UCSD-AML1 (cell line): ENCODE measurements around the gene YBX3.
A peak's percentile ranks its signal among the peaks of the same experiment; 100 is the strongest.

ENCODE experiments used
- DNase-seq: peaks from one replicate; lab custom pipeline; 2025; ENCODE audit not compliant: unreplicated experiment; lab: John Stamatoyannopoulos, UW

Gene YBX3

GRCh38 chr12:10722502-10722904, 620 bp downstream of the YBX3 start:
- DNase-seq = peak; percentile 48

GRCh38 chr12:10721651-10722501, 1.2 kb downstream of the YBX3 start:
- DNase-seq = peak; percentile 61

GRCh38 chr12:10720974-10721650, 2.0 kb downstream of the YBX3 start:
- DNase-seq = no peak

GRCh38 chr12:10719482-10719881, 3.6 kb downstream of the YBX3 start:
- DNase-seq = no peak

GRCh38 chr12:10718279-10718821, 4.8 kb downstream of the YBX3 start:
- DNase-seq = no peak

- DNase-seq = no peak
Measured at GRCh38 chr12:10717410-10717809, 5.7 kb downstream of the YBX3 start.

- DNase-seq = no peak
Measured at GRCh38 chr12:10716704-10717315, 6.3 kb downstream of the YBX3 start.

GRCh38 chr12:10716277-10716676, 6.8 kb downstream of the YBX3 start:
- DNase-seq = no peak

- no peak for DNase-seq
Measured at GRCh38 chr12:10715491-10715890, 7.6 kb downstream of the YBX3 start.

GRCh38 chr12:10709808-10710207, 13.3 kb downstream of the YBX3 start:
- no peak for DNase-seq

- no peak for DNase-seq
Measured at GRCh38 chr12:10708862-10709261, 14.3 kb downstream of the YBX3 start.

- no peak for DNase-seq
Measured at GRCh38 chr12:10705655-10706054, 17.5 kb downstream of the YBX3 start.

GRCh38 chr12:10701843-10702242, 21.3 kb downstream of the YBX3 start:
- DNase-seq = no peak

- DNase-seq = no peak
Measured at GRCh38 chr12:10701131-10701681, 21.9 kb downstream of the YBX3 start.

- no peak for DNase-seq
Measured at GRCh38 chr12:10700581-10700980, 22.5 kb downstream of the YBX3 start.

GRCh38 chr12:10697862-10698261, 25.3 kb downstream of the YBX3 start:
- DNase-seq = no peak

GRCh38 chr12:10697156-10697555, 26.0 kb downstream of the YBX3 start:
- no peak for DNase-seq

GRCh38 chr12:10690906-10691305, 32.2 kb downstream of the YBX3 start:
- DNase-seq = no peak

- no peak for DNase-seq
Measured at GRCh38 chr12:10689146-10689545, 34.0 kb downstream of the YBX3 start.

- no peak for DNase-seq
Measured at GRCh38 chr12:10688042-10688441, 35.1 kb downstream of the YBX3 start.

- peak; percentile 88 for DNase-seq
Measured at GRCh38 chr12:10673659-10674384, 49.3 kb downstream of the YBX3 start, which contains the start of gene STYK1. TSS of gene STYK1 (minus strand) at chr12:10674052. CDS start at chr12:10634618, 39,434 bp downstream.
